SKM-1 treated with dmso at 0.1 percent for 144 hours (cell line): ENCODE results near the gene NDUFS7.
A peak's percentile ranks its signal among the peaks of the same experiment; 100 is the strongest.

Experiments used
- DNase-seq: peaks from one replicate; lab custom pipeline; 2025; ENCODE audit not compliant: unreplicated experiment; lab: John Stamatoyannopoulos, UW

The NDUFS7 gene

GRCh38 chr19:1383312-1384084 lies at the start of gene NDUFS7:
Gene NDUFS7, plus strand, starts transcription at chr19:1383907. Its CDS starts 20 bp downstream, at chr19:1383927.
- peak; percentile 82 for DNase-seq

GRCh38 chr19:1336079-1336684 lies 47.5 kb upstream of the NDUFS7 start:
- DNase-seq = no peak

GRCh38 chr19:1340681-1341469 lies 42.8 kb upstream of the NDUFS7 start:
- DNase-seq = no peak

- DNase-seq = no peak
Observed at GRCh38 chr19:1343041-1343440, 40.7 kb upstream of the NDUFS7 start.

- no peak for DNase-seq
Observed at GRCh38 chr19:1349211-1349610, 34.5 kb upstream of the NDUFS7 start.

GRCh38 chr19:1350867-1351266 lies 32.8 kb upstream of the NDUFS7 start:
- DNase-seq = no peak

- no peak for DNase-seq
Observed at GRCh38 chr19:1351381-1351851, 32.3 kb upstream of the NDUFS7 start.

- DNase-seq = no peak
Observed at GRCh38 chr19:1353144-1353543, 30.6 kb upstream of the NDUFS7 start.

- no peak for DNase-seq
Observed at GRCh38 chr19:1354970-1355567, 28.6 kb upstream of the NDUFS7 start.

GRCh38 chr19:1355568-1356507 lies 27.9 kb upstream of the NDUFS7 start:
- DNase-seq = no peak

- DNase-seq = no peak
Observed at GRCh38 chr19:1356508-1356865, 27.2 kb upstream of the NDUFS7 start.

GRCh38 chr19:1357531-1358109 lies 26.1 kb upstream of the NDUFS7 start:
- DNase-seq = no peak

- DNase-seq = no peak
Observed at GRCh38 chr19:1360126-1360817, 23.4 kb upstream of the NDUFS7 start.

GRCh38 chr19:1360818-1361461 lies 22.8 kb upstream of the NDUFS7 start:
- DNase-seq = no peak

GRCh38 chr19:1361601-1362386 lies 21.9 kb upstream of the NDUFS7 start:
- DNase-seq = no peak

GRCh38 chr19:1362387-1363257 lies 21.1 kb upstream of the NDUFS7 start:
- no peak for DNase-seq

GRCh38 chr19:1363599-1363998 lies 20.1 kb upstream of the NDUFS7 start:
- DNase-seq = no peak
